Adrenal gland (tissue), 12 donors: Measurements from ENCODE around the gene TTF2. TPM values are rescaled to one million over a fixed set of nuclear protein-coding genes. Genes with fewer than 3 reads are reported as not detected.

Source experiments
- DNase-seq, 7 donors: peaks; one replicate each; pipeline ENCODE4 v3.0.0-alpha.2; 2019 to 2020
- H3K27ac ChIP-seq, 5 donors: fragments of 200-600 bp; sonication (generic) in 4 of 5; 1 replicate in 3 of 5; 2 replicates in 2 of 5; pipeline versions ENCODE4 v1.5.1 to v1.8.0; 2016 to 2020; ENCODE audit warnings: mild to moderate bottlenecking in 1 of 5
- H3K27me3 ChIP-seq: fragments of 200-600 bp; 2 replicates; pipeline ENCODE4 v1.8.0; 2021
- H3K36me3 ChIP-seq, 2 donors: fragments of 200-600 bp; replicated peaks in 1 of 2; 1 replicate in 1 of 2; 2 replicates in 1 of 2; pipeline versions ENCODE4 v1.5.1 to v1.8.0; 2018 to 2022
- H3K4me1 ChIP-seq, 2 donors: fragments of 200-600 bp; replicated peaks in 1 of 2; 1 replicate in 1 of 2; 2 replicates in 1 of 2; pipeline versions ENCODE4 v1.5.1 to v1.8.0; 2018 to 2021
- H3K4me3 ChIP-seq, 4 donors: fragments of 200-600 bp; sonication (generic) in 3 of 4; one replicate each; pipeline ENCODE4 v1.5.1; 2016 to 2018
- H3K9me3 ChIP-seq, 3 donors: fragments of 200-600 bp; sonication (generic) in 1 of 3; replicated peaks in 1 of 3; 1 replicate in 2 of 3; 2 replicates in 1 of 3; pipeline versions ENCODE4 v1.5.1 to v1.8.0; 2016 to 2021
- POLR2A ChIP-seq, 2 donors: fragments of 450-650 bp; IDR thresholded peaks; one replicate each; pipeline ENCODE4 v1.6.1; 2017; ENCODE audit warnings: antibody characterized with exemption in 2 of 2, mild to moderate bottlenecking in 2 of 2, moderate library complexity in 1 of 2
- WGBS, 4 donors: extraction: QIAGEN DNeasy Blood & Tissue Kit in 2 of 4; methylation state at CpG; one replicate each; pipeline versions ENCODE4 v1.1.5 to v1.1.7; 2013 to 2017; 5-methylcytosine and 5-hydroxymethylcytosine counted together
- intact Hi-C, 2 donors: fragments of 100-400 bp; cut with DNase I; formaldehyde crosslinking; loops; one replicate each; pipeline versions ENCODE4 v1.14.1 to v1.15.0; 2022 to 2023
- polyA plus RNA-seq, 3 donors: library from polyadenylated mRNA; stranded (reverse); fragments of 200-250 nt in 2 of 3; fragments of 350-450 nt in 1 of 3; fragmentation: Illumina TruSeq in 1 of 3; extraction: RNeasy Lipid Tissue Mini Kit (QIAGEN cat#74804) in 1 of 3; gene quantifications; one replicate each; pipeline ENCODE4 v1.2.3, GENCODE V29; 2013 to 2014
- total RNA-seq, 9 donors: library from RNA; depleted of rRNA in 4 of 9; stranded (reverse); fragments of >200 nt in 4 of 9; fragments of 120-200 nt in 1 of 9; fragmentation: NEBNext Ultra II Directional in 1 of 9; extraction: Animal tissue kit (Norgen Biotek cat#: 25700) in 1 of 9; gene quantifications; one replicate each; pipeline versions ENCODE4 v1.1.0 to v1.2.4, GENCODE V29; 2013 to 2023
- TF ChIP-seq, protein P1 (sequence below), 6 experiments: fragments of 450-650 bp in 4 of 6; fragments of 200-600 bp in 2 of 6; sonication (generic) in 1 of 6; IDR thresholded peaks; 1 replicate in 5 of 6; 2 replicates in 1 of 6; pipeline versions ENCODE4 v1.5.1 to v1.8.0; 2016 to 2021; ENCODE audit warnings: antibody characterized with exemption in 6 of 6, mild to moderate bottlenecking in 2 of 6, moderate library complexity in 1 of 6
- donor health status: healthy with polysubstance abuse.
- donor health status: Bipolar disorder and iron deficiency.
- donor health status: DM: yes; HTN: yes; CAD: no.
- donor health status: DM: no; HTN: no; CAD: no.
- donor health status: DM: no; HTN: no; CAD: no.
- donor health status: DM: yes; HTN: yes; CAD: no.

Gene TTF2
- total and polyA plus RNA-seq, 12 donors = 3.5 to 28.2 (median 19.2) TPM

DNA sequence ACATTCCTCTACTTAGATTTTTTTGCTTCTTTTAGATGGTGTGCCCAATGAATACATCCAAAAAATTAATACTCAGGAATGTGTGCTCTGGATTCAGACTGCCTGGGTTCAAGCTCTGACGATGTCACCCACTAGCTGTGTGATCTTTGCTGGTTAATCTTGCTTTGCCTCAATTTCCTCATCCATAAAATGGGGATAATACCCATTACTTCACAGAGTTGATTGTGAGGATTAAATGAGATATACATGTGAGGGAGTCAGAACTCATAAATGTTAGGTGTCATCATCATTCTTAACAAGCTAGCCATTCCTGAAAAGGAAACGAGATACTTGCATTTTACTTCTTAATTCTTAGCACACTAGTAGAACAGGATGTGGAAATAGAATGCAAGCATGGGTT, 12.9 kb upstream of the TTF2 start:
- Histone ChIP-seq H3K36me3 (no peaks in the 10 kb centered on the region), H3K4me1 (no peaks in the 10 kb centered on the region), H3K9me3 (no peaks in the 10 kb centered on the region), H3K4me3 (no peak overlapping the region), H3K27ac (no peak overlapping the region), H3K27me3 (no peaks in the 10 kb centered on the region)
- TF ChIP-seq POLR2A (IDR thresholded peaks at IDR 0.05) = no peak
- TF ChIP-seq, protein P1, sequence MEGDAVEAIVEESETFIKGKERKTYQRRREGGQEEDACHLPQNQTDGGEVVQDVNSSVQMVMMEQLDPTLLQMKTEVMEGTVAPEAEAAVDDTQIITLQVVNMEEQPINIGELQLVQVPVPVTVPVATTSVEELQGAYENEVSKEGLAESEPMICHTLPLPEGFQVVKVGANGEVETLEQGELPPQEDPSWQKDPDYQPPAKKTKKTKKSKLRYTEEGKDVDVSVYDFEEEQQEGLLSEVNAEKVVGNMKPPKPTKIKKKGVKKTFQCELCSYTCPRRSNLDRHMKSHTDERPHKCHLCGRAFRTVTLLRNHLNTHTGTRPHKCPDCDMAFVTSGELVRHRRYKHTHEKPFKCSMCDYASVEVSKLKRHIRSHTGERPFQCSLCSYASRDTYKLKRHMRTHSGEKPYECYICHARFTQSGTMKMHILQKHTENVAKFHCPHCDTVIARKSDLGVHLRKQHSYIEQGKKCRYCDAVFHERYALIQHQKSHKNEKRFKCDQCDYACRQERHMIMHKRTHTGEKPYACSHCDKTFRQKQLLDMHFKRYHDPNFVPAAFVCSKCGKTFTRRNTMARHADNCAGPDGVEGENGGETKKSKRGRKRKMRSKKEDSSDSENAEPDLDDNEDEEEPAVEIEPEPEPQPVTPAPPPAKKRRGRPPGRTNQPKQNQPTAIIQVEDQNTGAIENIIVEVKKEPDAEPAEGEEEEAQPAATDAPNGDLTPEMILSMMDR (IDR thresholded peaks at IDR 0.05) = no peak
- intact Hi-C loops = no loop called here
- 83 to 92% (median 87%) methylated on average over 2 of the region's 2 CpGs for WGBS, 4 donors
- no peak for DNase-seq

DNA sequence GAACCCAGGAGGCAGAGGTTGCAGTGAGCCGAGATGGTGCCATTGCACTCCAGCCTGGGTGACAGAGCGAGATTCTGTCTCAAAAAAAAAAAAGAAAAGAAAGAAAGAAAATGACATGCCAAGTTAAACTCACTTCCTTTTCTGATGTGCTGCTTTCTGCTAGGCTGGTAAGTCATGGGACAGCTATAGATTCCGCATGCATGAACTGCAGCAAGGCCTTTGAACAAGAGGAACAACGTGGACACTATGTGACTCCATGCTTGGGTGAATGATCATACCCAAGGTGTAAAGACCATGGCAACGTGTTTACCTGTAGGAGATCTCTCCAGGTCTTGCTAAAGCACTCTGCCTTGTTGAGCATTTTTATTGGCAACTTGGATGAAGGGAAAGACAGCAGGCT, 10.3 kb upstream of the TTF2 start:
- Histone ChIP-seq H3K27me3 (no peaks in the 10 kb centered on the region), H3K36me3 (no peaks in the 10 kb centered on the region), H3K9me3 (no peaks in the 10 kb centered on the region), H3K4me1 (no peaks in the 10 kb centered on the region), H3K27ac (peak overlapping the region in 1 of 5 donors; percentile 48), H3K4me3 (no peak overlapping the region)
- intact Hi-C loops = loop anchor here (10.0 kb wide), 3 partner anchors 135 to 315 kb away; no protein-coding TSS in a partner anchor
- peak in 1 of 7 donors; percentile 21 for DNase-seq
- no peak for TF ChIP-seq POLR2A (IDR thresholded peaks at IDR 0.05)
- TF ChIP-seq, protein P1 (IDR thresholded peaks at IDR 0.05) = no peak
- WGBS, 4 donors = 82 to 93% (median 88%) methylated on average over 5 of the region's 5 CpGs

DNA sequence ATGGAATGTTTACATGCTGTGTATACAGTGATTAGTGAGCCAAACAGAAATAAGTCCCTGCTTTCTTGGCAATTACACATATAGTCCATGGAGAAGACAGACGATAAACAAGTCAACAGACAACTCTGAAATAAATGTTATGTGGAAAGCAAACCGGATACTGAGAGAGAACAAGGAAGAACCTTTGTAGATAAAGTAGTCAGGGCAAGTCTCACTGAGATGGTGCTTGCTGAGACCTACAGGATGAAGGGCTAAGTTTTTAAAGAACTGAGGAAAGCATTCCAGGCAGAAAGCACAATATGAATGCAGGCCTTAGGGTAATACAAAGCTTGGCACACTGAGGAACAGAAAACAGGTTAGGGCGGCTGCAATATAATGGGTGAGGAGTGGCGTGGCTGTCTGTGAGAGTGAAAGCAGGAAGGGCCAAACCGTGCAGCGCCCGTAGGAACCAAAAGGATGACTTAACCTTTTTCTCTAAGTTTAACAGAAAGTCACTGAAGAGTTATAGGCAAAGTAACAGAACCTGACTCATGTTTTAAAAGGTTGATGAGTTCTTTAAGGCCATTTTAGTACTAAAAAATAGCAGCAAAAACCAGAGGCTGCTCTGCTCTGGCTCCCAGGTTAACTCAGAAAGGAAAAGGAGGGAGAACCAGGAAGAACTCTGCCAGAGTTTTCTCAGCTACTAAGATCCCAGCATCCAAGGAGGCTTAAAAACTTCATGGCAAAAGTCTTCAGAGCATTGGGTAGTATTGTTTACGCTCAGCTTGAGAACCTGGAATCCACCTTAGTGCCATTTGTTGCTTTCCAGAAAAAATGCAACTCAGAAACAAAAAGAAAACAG, 8.7 kb upstream of the TTF2 start:
- TF ChIP-seq, protein P1 (IDR thresholded peaks at IDR 0.05) = no peak
- TF ChIP-seq POLR2A (IDR thresholded peaks at IDR 0.05) = no peak
- H3K9me3 ChIP-seq = no peaks in the 10 kb centered on the region
- intact Hi-C loops = loop anchor here (10.0 kb wide), 3 partner anchors 137 to 317 kb away; no protein-coding TSS in a partner anchor
- no peaks in the 10 kb centered on the region for H3K36me3 ChIP-seq
- WGBS, 4 donors = 41 to 70% (median 51%) methylated on average over 8 of the region's 8 CpGs
- no peak for DNase-seq
- no peaks in the 10 kb centered on the region for H3K4me1 ChIP-seq
- H3K27ac ChIP-seq = no peak overlapping the region
- no peaks in the 10 kb centered on the region for H3K27me3 ChIP-seq
- H3K4me3 ChIP-seq = no peak overlapping the region

DNA sequence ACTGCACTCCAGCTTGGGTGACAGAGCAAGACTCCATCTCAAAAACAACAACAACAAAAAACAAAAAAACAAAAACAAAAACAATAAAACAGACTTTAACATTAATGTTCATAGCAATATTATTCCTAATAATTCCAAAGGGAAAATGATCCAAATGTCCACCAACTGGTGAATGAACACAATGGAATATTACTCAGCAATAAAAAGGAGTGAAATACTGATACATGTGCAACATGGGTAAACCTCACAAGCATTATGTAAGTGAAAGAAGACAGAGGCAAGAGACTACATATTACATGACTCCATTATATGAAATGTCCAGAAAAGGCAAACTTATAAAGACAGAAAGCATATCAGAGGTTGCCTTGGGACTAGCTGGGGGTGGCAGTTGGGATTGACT, 6.1 kb upstream of the TTF2 start:
- Histone ChIP-seq H3K36me3 (no peaks in the 10 kb centered on the region), H3K9me3 (no peaks in the 10 kb centered on the region), H3K27ac (no peak overlapping the region), H3K4me3 (no peak overlapping the region), H3K27me3 (no peaks in the 10 kb centered on the region), H3K4me1 (peaks cover 0 to 4% of the 10 kb centered on the region in 2 donors)
- no peak for DNase-seq
- TF ChIP-seq POLR2A (IDR thresholded peaks at IDR 0.05) = no peak
- TF ChIP-seq, protein P1 (IDR thresholded peaks at IDR 0.05) = no peak
- intact Hi-C loops = loop anchor here (10.0 kb wide), 3 partner anchors 139 to 319 kb away; no protein-coding TSS in a partner anchor
